ENCODE results near the gene C11orf21. TPM values are rescaled to one million over a fixed set of nuclear protein-coding genes. Genes with fewer than 3 reads are reported as not detected.

C11orf21 gene
- total and polyA plus RNA-seq, 10 of the 15 experiments (the other 5 are each of a cell fraction or from before 2014, with no cell fraction given) = 0.04 to 0.26 (median 0.11) TPM; not detected in 7

GRCh38 chr11:2296913-2297622 lies 4.7 kb downstream of the C11orf21 start:
- no peaks in the 10 kb centered on the region for H4K20me1 ChIP-seq (ENCODE audit: control insufficient read depth, insufficient read depth)
- ChIA-PET RAD21 (ENCODE audit: unreplicated experiment) (no interaction called here), SMC1A (ENCODE audit: uncharacterized antibody, unreplicated experiment) (no interaction called here), POLR2A (no interaction called here), CTCF (interaction anchor here (0.7 to 11.0 kb wide), 2 partner anchors 73 to 123 kb away, joined by 3 to 271 read pairs; no protein-coding TSS in a partner anchor)
- no peak for TF ChIP-seq ZNF217 (IDR thresholded peaks at IDR 0.05)
- no peak for TF ChIP-seq EZH2 (IDR thresholded peaks at IDR 0.05; ENCODE audit: borderline replicate concordance, control insufficient read depth, low read depth, low read length)
- no peak for TF ChIP-seq NBN (IDR thresholded peaks at IDR 0.05)
- no peak for TF ChIP-seq JUND (IDR thresholded peaks at IDR 0.05; ENCODE audit: low read depth, low read length)
- no peak for TF ChIP-seq POU2F2 (IDR thresholded peaks at IDR 0.05; ENCODE audit: borderline replicate concordance, low read depth, low read length)
- TF ChIP-seq TCF7 (IDR thresholded peaks at IDR 0.05; ENCODE audit: borderline replicate concordance) = no peak
- no peak for TF ChIP-seq SMC3 (IDR thresholded peaks at IDR 0.05; ENCODE audit: borderline replicate concordance, low read length)
- no peak for TF ChIP-seq NR2F1 (conservative IDR thresholded peaks at IDR 0.05)
- TF ChIP-seq GATAD2B (conservative IDR thresholded peaks at IDR 0.05; ENCODE audit: low read depth) = no peak
- no peak for TF ChIP-seq FOXM1 (IDR thresholded peaks at IDR 0.05; ENCODE audit: low read depth, low read length)
- TF ChIP-seq CBX5 (IDR thresholded peaks at IDR 0.05; ENCODE audit: low read depth) = no peak
- no peak for TF ChIP-seq NFIC (IDR thresholded peaks at IDR 0.05; ENCODE audit: low read depth, low read length)
- no peak for TF ChIP-seq TAF1 (IDR thresholded peaks at IDR 0.05; ENCODE audit: borderline replicate concordance, low read depth, low read length)
- no peak for TF ChIP-seq TCF12 (IDR thresholded peaks at IDR 0.05; ENCODE audit: low read depth, low read length)
- no peak for TF ChIP-seq MXI1 (IDR thresholded peaks at IDR 0.05; ENCODE audit: low read depth, low read length)
- TF ChIP-seq, protein P1, sequence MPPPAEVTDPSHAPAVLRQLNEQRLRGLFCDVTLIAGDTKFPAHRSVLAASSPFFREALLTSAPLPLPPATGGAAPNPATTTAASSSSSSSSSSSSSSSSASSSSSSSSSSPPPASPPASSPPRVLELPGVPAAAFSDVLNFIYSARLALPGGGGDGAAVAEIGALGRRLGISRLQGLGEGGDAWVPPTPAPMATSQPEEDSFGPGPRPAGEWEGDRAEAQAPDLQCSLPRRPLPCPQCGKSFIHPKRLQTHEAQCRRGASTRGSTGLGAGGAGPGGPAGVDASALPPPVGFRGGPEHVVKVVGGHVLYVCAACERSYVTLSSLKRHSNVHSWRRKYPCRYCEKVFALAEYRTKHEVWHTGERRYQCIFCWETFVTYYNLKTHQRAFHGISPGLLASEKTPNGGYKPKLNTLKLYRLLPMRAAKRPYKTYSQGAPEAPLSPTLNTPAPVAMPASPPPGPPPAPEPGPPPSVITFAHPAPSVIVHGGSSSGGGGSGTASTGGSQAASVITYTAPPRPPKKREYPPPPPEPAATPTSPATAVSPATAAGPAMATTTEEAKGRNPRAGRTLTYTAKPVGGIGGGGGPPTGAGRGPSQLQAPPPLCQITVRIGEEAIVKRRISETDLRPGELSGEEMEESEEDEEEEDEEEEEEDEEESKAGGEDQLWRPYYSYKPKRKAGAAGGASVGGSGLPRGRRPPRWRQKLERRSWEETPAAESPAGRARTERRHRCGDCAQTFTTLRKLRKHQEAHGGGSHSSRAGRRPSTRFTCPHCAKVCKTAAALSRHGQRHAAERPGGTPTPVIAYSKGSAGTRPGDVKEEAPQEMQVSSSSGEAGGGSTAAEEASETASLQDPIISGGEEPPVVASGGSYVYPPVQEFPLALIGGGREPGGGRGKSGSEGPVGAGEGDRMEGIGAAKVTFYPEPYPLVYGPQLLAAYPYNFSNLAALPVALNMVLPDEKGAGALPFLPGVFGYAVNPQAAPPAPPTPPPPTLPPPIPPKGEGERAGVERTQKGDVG (CRISPR knock-in tag; IDR thresholded peaks at IDR 0.05) = no peak
- TF ChIP-seq NFYA (IDR thresholded peaks at IDR 0.05; ENCODE audit: borderline replicate concordance, low read depth, low read length) = no peak
- TF ChIP-seq MLLT1 (IDR thresholded peaks at IDR 0.05) = no peak
- H3K4me3 ChIP-seq = no peak overlapping the region
- H3K27me3 ChIP-seq (replicated peaks in 1 of 2; ENCODE audit: control insufficient read depth in 2 of 2, insufficient read depth in 2 of 2, low read length in 1 of 2) = no peaks in the 10 kb centered on the region; a peak in 2 of 4 replicates
- no peaks in the 10 kb centered on the region for H3K4me1 ChIP-seq (ENCODE audit: control insufficient read depth, insufficient read depth, low read length)
- no peaks in the 10 kb centered on the region for H3K36me3 ChIP-seq (ENCODE audit: control insufficient read depth in 2 of 2, insufficient read depth in 2 of 2, low read length in 1 of 2)
- no peak overlapping the region for H3K4me2 ChIP-seq (ENCODE audit: control insufficient read depth, insufficient read depth)
- 24% methylated on average over 13 of the region's 13 CpGs for WGBS (ENCODE audit: insufficient coverage, insufficient replicate concordance, low lambda C conversion rate, missing lambda C conversion rate)
- intact Hi-C loops (cut with micrococcal nuclease; ENCODE audit: unreplicated experiment) = loop anchor here (5.0 kb wide), 1 partner anchor 100 kb away; no protein-coding TSS in a partner anchor
- no peaks in the 10 kb centered on the region for H3K9me3 ChIP-seq (replicated peaks; ENCODE audit: control insufficient read depth, insufficient read depth, low read length)
- no peaks in the 10 kb centered on the region for H3K79me2 ChIP-seq (ENCODE audit: control insufficient read depth, insufficient read depth, low read length)
- DNase-seq (ENCODE audit: low read depth, low spot score) (no peak), FAIRE-seq (no peak), ATAC-seq (no peak)
- no peak overlapping the region for H3K27ac ChIP-seq (ENCODE audit: control insufficient read depth, insufficient read depth)
- no peak overlapping the region for H2AFZ ChIP-seq (ENCODE audit: control insufficient read depth, low read depth, low read length)
- in situ Hi-C loops (cut with MboI) = no loop called here
- H3K9ac ChIP-seq (ENCODE audit: control insufficient read depth, insufficient read depth, low read length) = no peak overlapping the region
- no TSS peak for BruUV-seq (replicated peaks)
